H9 (cell line): ENCODE results near the gene ERMP1. TPM values are rescaled to one million over a fixed set of nuclear protein-coding genes. Genes with fewer than 3 reads are reported as not detected.

ENCODE experiments used
- DNase-seq: peaks from one replicate; pipeline ENCODE4 v3.0.0-alpha.2; 2017
- H2AFZ ChIP-seq: one replicate; pipeline ENCODE4 v1.6.1; 2013; ENCODE audit warnings: mild to moderate bottlenecking, low read length, control low read depth, moderate library complexity
- H2AK5ac ChIP-seq: 2 replicates; pipeline ENCODE4 v1.6.1; 2013; ENCODE audit warnings: low read length, control low read depth, mixed read lengths; ENCODE audit not compliant: insufficient read length
- H2BK120ac ChIP-seq: one replicate; pipeline ENCODE4 v1.6.1; 2013; ENCODE audit warnings: low read depth, mild to moderate bottlenecking, low read length, control low read depth, inconsistent platforms; ENCODE audit not compliant: poor library complexity, severe bottlenecking
- H2BK12ac ChIP-seq: 2 replicates; pipeline ENCODE4 v1.6.1; 2013; ENCODE audit warnings: low read length, control low read depth, mixed read lengths, low read depth; ENCODE audit not compliant: insufficient read length
- H2BK15ac ChIP-seq: 2 replicates; pipeline ENCODE4 v1.6.1; 2013; ENCODE audit warnings: low read depth, low read length, control low read depth
- H2BK20ac ChIP-seq: one replicate; pipeline ENCODE4 v1.6.1; 2013; ENCODE audit warnings: low read depth, mild to moderate bottlenecking, low read length, control low read depth, inconsistent platforms; ENCODE audit not compliant: poor library complexity, severe bottlenecking
- H2BK5ac ChIP-seq: 2 replicates; pipeline ENCODE4 v1.6.1; 2013; ENCODE audit warnings: low read length, control low read depth, mixed read lengths; ENCODE audit not compliant: insufficient read length
- H3K14ac ChIP-seq: 2 replicates; pipeline ENCODE4 v1.6.1; 2013; ENCODE audit warnings: low read length, control low read depth; ENCODE audit not compliant: insufficient read depth
- H3K18ac ChIP-seq: 2 replicates; pipeline ENCODE4 v1.6.1; 2013; ENCODE audit warnings: low read depth, mild to moderate bottlenecking, mixed read lengths, low read length, control low read depth; ENCODE audit not compliant: insufficient read length
- H3K23ac ChIP-seq: 2 replicates; pipeline ENCODE4 v1.6.1; 2013; ENCODE audit warnings: low read length, control low read depth, mixed read lengths, low read depth; ENCODE audit not compliant: insufficient read length
- H3K23me2 ChIP-seq: 2 replicates; pipeline ENCODE4 v1.6.1; 2013; ENCODE audit warnings: low read depth, mild to moderate bottlenecking, mixed read lengths, low read length, control low read depth; ENCODE audit not compliant: insufficient read length, poor library complexity, severe bottlenecking
- H3K27ac ChIP-seq: 2 replicates; pipeline ENCODE4 v1.5.1; 2013; ENCODE audit warnings: low read length, control low read depth, mixed read lengths, low read depth; ENCODE audit not compliant: insufficient read length
- H3K27me3 ChIP-seq: 2 replicates; pipeline ENCODE4 v1.6.1; 2013; ENCODE audit warnings: low read length, control low read depth, inconsistent platforms; ENCODE audit not compliant: insufficient read depth
- H3K4ac ChIP-seq: 2 replicates; pipeline ENCODE4 v1.6.1; 2013; ENCODE audit warnings: low read depth, mild to moderate bottlenecking, control low read depth, inconsistent platforms, low read length, moderate library complexity
- H3K4me1 ChIP-seq: 2 replicates; pipeline ENCODE4 v1.6.1; 2013; ENCODE audit warnings: low read length, control low read depth, inconsistent platforms; ENCODE audit not compliant: insufficient read depth
- H3K4me2 ChIP-seq: 2 replicates; pipeline ENCODE4 v1.6.1; 2013; ENCODE audit warnings: low read length, control low read depth, mixed read lengths; ENCODE audit not compliant: insufficient read length, insufficient read depth
- H3K56ac ChIP-seq: 2 replicates; pipeline ENCODE4 v1.6.1; 2013; ENCODE audit warnings: low read depth, mild to moderate bottlenecking, mixed read lengths, low read length, control low read depth; ENCODE audit not compliant: insufficient read length
- H3K79me1 ChIP-seq: 2 replicates; pipeline ENCODE4 v1.6.1; 2013; ENCODE audit warnings: low read depth, mild to moderate bottlenecking, moderate library complexity, low read length, control low read depth, inconsistent platforms; ENCODE audit not compliant: insufficient read depth, poor library complexity, severe bottlenecking
- H3K79me2 ChIP-seq: 2 replicates; pipeline ENCODE4 v1.6.1; 2013; ENCODE audit warnings: low read length, control low read depth, inconsistent platforms; ENCODE audit not compliant: insufficient read depth
- H3K9ac ChIP-seq: 2 replicates; pipeline ENCODE4 v1.6.1; 2013; ENCODE audit warnings: low read length, control low read depth, mixed read lengths; ENCODE audit not compliant: insufficient read length; ENCODE audit errors: extremely low read depth
- H3K9me3 ChIP-seq: one replicate; pipeline ENCODE4 v1.6.1; 2013; ENCODE audit warnings: low read depth, low read length, inconsistent platforms; ENCODE audit not compliant: control insufficient read depth
- H3T11ph ChIP-seq: one replicate; pipeline ENCODE4 v1.6.1; 2013; ENCODE audit warnings: mild to moderate bottlenecking, low read length, control low read depth, inconsistent platforms
- H4K20me1 ChIP-seq: one replicate; pipeline ENCODE4 v1.6.1; 2013; ENCODE audit not compliant: control insufficient read depth, insufficient read length, insufficient read depth
- H4K5ac ChIP-seq: 2 replicates; pipeline ENCODE4 v1.6.1; 2013; ENCODE audit warnings: low read depth, mild to moderate bottlenecking, mixed read lengths, low read length, control low read depth; ENCODE audit not compliant: insufficient read length
- H4K8ac ChIP-seq: replicated peaks from 2 replicates; pipeline ENCODE4 v1.6.1; 2013; ENCODE audit warnings: low read length, control low read depth, mixed read lengths, low read depth; ENCODE audit not compliant: insufficient read length
- H4K91ac ChIP-seq: 2 replicates; pipeline ENCODE4 v1.6.1; 2013; ENCODE audit warnings: low read depth, mild to moderate bottlenecking, moderate library complexity, mixed read lengths, low read length, control low read depth; ENCODE audit not compliant: insufficient read length
- H3K27ac Mint-ChIP-seq, 3 experiments: 2 replicates in 2 of 3; 3 replicates in 1 of 3; pipeline ENCODE4 v1.8.0; 2020 to 2021; ENCODE audit warnings: mixed read lengths in 3 of 3, mild to moderate bottlenecking in 1 of 3, moderate library complexity in 1 of 3
- H3K27me3 Mint-ChIP-seq: 2 replicates; pipeline ENCODE4 v1.8.0; 2021; ENCODE audit warnings: low read depth, mild to moderate bottlenecking, moderate library complexity, mixed read lengths
- H3K36me3 Mint-ChIP-seq, 3 experiments: 2 replicates in 2 of 3; 3 replicates in 1 of 3; pipeline ENCODE4 v1.8.0; 2020 to 2021; ENCODE audit warnings: low read depth in 3 of 3, mixed read lengths in 3 of 3; ENCODE audit not compliant: insufficient read depth in 1 of 3
- H3K4me1 Mint-ChIP-seq, 2 experiments: 2 replicates each; pipeline ENCODE4 v1.8.0; 2020; ENCODE audit warnings: mixed read lengths in 2 of 2
- H3K4me3 Mint-ChIP-seq, 2 experiments: 2 replicates in 1 of 2; 3 replicates in 1 of 2; pipeline ENCODE4 v1.8.0; 2020 to 2021; ENCODE audit warnings: mild to moderate bottlenecking in 2 of 2, mixed read lengths in 2 of 2, moderate library complexity in 1 of 2
- H3K9me3 Mint-ChIP-seq, 2 experiments: 2 replicates in 1 of 2; 3 replicates in 1 of 2; pipeline ENCODE4 v1.8.0; 2020; ENCODE audit warnings: mild to moderate bottlenecking in 2 of 2, mixed read lengths in 2 of 2, moderate library complexity in 1 of 2
- CTCF ChIP-seq: fragments of 200-600 bp; sonication (generic); conservative IDR thresholded peaks from 3 replicates; pipeline ENCODE4 v1.8.0; 2021; ENCODE audit warnings: antibody characterized with exemption, mild to moderate bottlenecking
- WGBS: extraction: QIAGEN DNeasy Blood & Tissue Kit; methylation state at CpG from one replicate; pipeline ENCODE4 v1.1.7; 2013; ENCODE audit warnings: missing lambda C conversion rate, low lambda C conversion rate, mixed read lengths; ENCODE audit not compliant: insufficient read length; ENCODE audit errors: extremely low coverage; 5-methylcytosine and 5-hydroxymethylcytosine counted together
- total RNA-seq: library from RNA; stranded (reverse); gene quantifications from 2 replicates; pipeline ENCODE4 v1.2.1, GENCODE V29; 2021

ERMP1 gene
- total RNA-seq, 1 experiment from 2014 or later: 20.2 TPM

- no peak for DNase-seq
- no peak overlapping the region for H3K14ac ChIP-seq
- H2BK5ac ChIP-seq: no peak overlapping the region
- H3K9me3 ChIP-seq: no peaks in the 10 kb centered on the region
- no peaks in the 10 kb centered on the region for H3K79me2 ChIP-seq
- no peak overlapping the region for H2AK5ac ChIP-seq
- H3K27me3 Mint-ChIP-seq: no peaks in the 10 kb centered on the region
- H3K4me1 ChIP-seq: no peaks in the 10 kb centered on the region
- no peak overlapping the region for H4K91ac ChIP-seq
- no peaks in the 10 kb centered on the region for H4K20me1 ChIP-seq
- no peak overlapping the region for H2BK20ac ChIP-seq
- H4K8ac ChIP-seq: no peak overlapping the region
- peaks cover 9 to 10% of the 10 kb centered on the region in 2 experiments for H3K4me1 Mint-ChIP-seq
- no peak overlapping the region for H4K5ac ChIP-seq
- no peaks in the 10 kb centered on the region for H3K27me3 ChIP-seq
- H3K27ac Mint-ChIP-seq: no peak overlapping the region; a peak in 1 of 7 replicates
- TF ChIP-seq CTCF: no peak
- H3K27ac ChIP-seq: no peak overlapping the region
- H2BK15ac ChIP-seq: no peak overlapping the region
- H3K56ac ChIP-seq: no peak overlapping the region
- H3T11ph ChIP-seq: no peak overlapping the region
- H3K4me2 ChIP-seq: no peak overlapping the region
- no peak overlapping the region for H3K4ac ChIP-seq
- no peaks in the 10 kb centered on the region for H3K23me2 ChIP-seq
- H2AFZ ChIP-seq: no peak overlapping the region
- WGBS: no CpG with 5 or more reads among the region's 4 CpGs
- H3K23ac ChIP-seq: no peak overlapping the region
- H2BK12ac ChIP-seq: no peak overlapping the region
- H3K4me3 Mint-ChIP-seq: no peak overlapping the region
- H3K79me1 ChIP-seq: no peaks in the 10 kb centered on the region
- H3K9me3 Mint-ChIP-seq: no peaks in the 10 kb centered on the region
- no peak overlapping the region for H3K9ac ChIP-seq
- peaks cover 27 to 54% (median 47%) of the 10 kb centered on the region in 3 experiments for H3K36me3 Mint-ChIP-seq
- H3K18ac ChIP-seq: no peak overlapping the region
- no peak overlapping the region for H2BK120ac ChIP-seq
Measured at GRCh38 chr9:5762421-5762820, 70.5 kb downstream of the ERMP1 start.
